ENCODE measurements around the gene VDR.

VDR gene

GRCh38 chr12:47883663-47884195 lies 21.1 kb downstream of the VDR start:
- Histone ChIP-seq H3K9ac (ENCODE audit: low read depth, low read length) (no peak overlapping the region), H3K79me2 (ENCODE audit: insufficient read depth, low read length) (no peaks in the 10 kb centered on the region), H3K4me3 (ENCODE audit: low read depth in 1 of 2, low read length in 2 of 2) (no peak overlapping the region), H3K9me3 (ENCODE audit: insufficient read depth, low read length, severe bottlenecking) (no peaks in the 10 kb centered on the region), H3K27me3 (ENCODE audit: insufficient read depth, low read length, poor library complexity) (peaks cover 3% of the 10 kb centered on the region), H3K4me1 (ENCODE audit: insufficient read depth, low read length) (no peaks in the 10 kb centered on the region), H3K36me3 (ENCODE audit: insufficient read depth, low read length) (no peaks in the 10 kb centered on the region), H2AFZ (ENCODE audit: low read depth, low read length) (no peak overlapping the region), H3K27ac (ENCODE audit: low read length) (no peak overlapping the region), H3K4me2 (ENCODE audit: insufficient read depth, low read length) (no peak overlapping the region), H4K20me1 (ENCODE audit: insufficient read depth, low read length) (no peaks in the 10 kb centered on the region)
- no peak for DNase-seq
- ATAC-seq (ENCODE audit: insufficient read depth, low read depth), result no peak
- no peak for TF ChIP-seq CTCF (IDR thresholded peaks at IDR 0.05; ENCODE audit: borderline replicate concordance, extremely low read depth, low read length, poor library complexity, severe bottlenecking)
- TF ChIP-seq EZH2 (IDR thresholded peaks at IDR 0.05; ENCODE audit: borderline replicate concordance, low read depth, low read length, severe bottlenecking), result no peak

DNA sequence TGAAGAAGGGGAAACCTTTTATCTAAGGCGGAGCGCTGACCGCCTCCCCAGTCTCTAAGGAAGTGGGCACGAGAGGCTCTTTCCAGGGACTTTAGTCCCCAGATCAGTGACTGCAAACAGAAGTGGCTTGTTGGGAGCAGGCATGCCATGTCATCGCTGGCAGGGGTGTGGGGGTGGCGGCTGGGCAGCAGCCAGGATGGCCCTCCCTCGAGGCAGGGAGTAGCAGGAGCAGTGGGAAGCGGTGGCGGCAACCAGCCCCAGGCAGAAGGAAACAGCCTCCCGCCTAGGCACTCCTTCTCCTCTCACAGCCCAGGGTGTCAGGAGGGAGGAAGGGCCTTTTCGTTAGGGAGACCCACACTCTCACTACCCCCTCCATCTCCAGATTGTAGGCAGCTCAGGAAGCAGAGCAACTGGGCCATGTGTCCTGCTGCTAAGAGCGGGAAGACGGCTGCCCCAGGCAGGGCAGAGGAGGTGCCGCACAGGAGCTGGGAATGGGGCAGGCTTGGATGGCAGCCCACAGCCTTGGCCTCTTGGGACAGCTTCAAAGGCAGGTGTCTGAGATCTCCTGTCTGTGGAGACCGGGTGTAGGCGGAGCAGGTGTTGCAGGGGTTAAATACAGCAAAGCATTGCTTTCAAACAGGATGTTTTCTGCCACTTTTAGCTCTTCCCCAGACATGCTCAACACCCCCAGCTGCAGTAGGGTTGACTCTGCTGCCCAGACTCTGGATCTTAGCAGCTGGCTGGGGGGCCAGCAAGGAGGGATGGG lies 21.8 kb downstream of the VDR start:
- no peak for TF ChIP-seq CTCF (IDR thresholded peaks at IDR 0.05; ENCODE audit: borderline replicate concordance, extremely low read depth, low read length, poor library complexity, severe bottlenecking)
- TF ChIP-seq EZH2 (IDR thresholded peaks at IDR 0.05; ENCODE audit: borderline replicate concordance, low read depth, low read length, severe bottlenecking), result no peak
- Histone ChIP-seq H4K20me1 (ENCODE audit: insufficient read depth, low read length) (no peaks in the 10 kb centered on the region), H3K4me3 (ENCODE audit: low read depth in 1 of 2, low read length in 2 of 2) (no peak overlapping the region), H3K9ac (ENCODE audit: low read depth, low read length) (no peak overlapping the region), H3K36me3 (ENCODE audit: insufficient read depth, low read length) (no peaks in the 10 kb centered on the region), H3K9me3 (ENCODE audit: insufficient read depth, low read length, severe bottlenecking) (no peaks in the 10 kb centered on the region), H3K4me1 (ENCODE audit: insufficient read depth, low read length) (no peaks in the 10 kb centered on the region), H2AFZ (ENCODE audit: low read depth, low read length) (no peak overlapping the region), H3K27ac (ENCODE audit: low read length) (no peak overlapping the region), H3K27me3 (ENCODE audit: insufficient read depth, low read length, poor library complexity) (peaks cover 3% of the 10 kb centered on the region), H3K4me2 (ENCODE audit: insufficient read depth, low read length) (no peak overlapping the region), H3K79me2 (ENCODE audit: insufficient read depth, low read length) (no peaks in the 10 kb centered on the region)
- ATAC-seq (ENCODE audit: insufficient read depth, low read depth) (peak; percentile 67), DNase-seq (no peak)

DNA sequence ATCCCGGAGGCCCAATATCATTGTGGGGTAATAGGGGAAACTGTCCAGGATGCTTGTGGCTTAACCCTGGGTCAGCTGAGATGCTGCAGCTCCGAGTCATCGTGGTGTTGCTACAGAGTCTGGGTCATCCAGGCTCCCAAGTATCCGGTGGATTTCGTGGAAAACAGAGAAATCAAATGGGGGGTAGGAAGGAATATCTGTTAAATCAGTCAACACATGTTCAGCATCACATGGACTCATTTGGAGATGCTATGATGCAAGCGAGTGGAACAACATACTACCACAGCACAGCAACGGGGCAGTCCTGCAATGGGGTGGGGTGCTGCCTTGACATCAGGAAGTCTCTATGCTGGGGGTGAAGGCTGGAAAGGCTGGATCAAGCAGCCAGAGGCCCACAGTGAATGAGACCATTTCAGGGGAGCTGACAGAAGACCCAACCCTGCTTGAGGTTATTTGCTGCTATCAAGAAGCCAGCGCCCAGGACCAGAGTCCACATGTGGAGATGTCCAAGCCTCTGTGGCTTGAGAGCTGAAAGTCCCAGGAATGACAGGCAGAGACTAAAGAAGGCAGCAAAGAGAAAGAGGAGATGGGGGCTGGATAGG lies 22.9 kb downstream of the VDR start:
- Histone ChIP-seq H2AFZ (ENCODE audit: low read depth, low read length) (no peak overlapping the region), H3K27ac (ENCODE audit: low read length) (no peak overlapping the region), H3K4me3 (ENCODE audit: low read depth in 1 of 2, low read length in 2 of 2) (no peak overlapping the region), H3K36me3 (ENCODE audit: insufficient read depth, low read length) (no peaks in the 10 kb centered on the region), H3K4me2 (ENCODE audit: insufficient read depth, low read length) (no peak overlapping the region), H3K79me2 (ENCODE audit: insufficient read depth, low read length) (no peaks in the 10 kb centered on the region), H3K27me3 (ENCODE audit: insufficient read depth, low read length, poor library complexity) (peaks cover 3% of the 10 kb centered on the region), H3K4me1 (ENCODE audit: insufficient read depth, low read length) (no peaks in the 10 kb centered on the region), H3K9me3 (ENCODE audit: insufficient read depth, low read length, severe bottlenecking) (no peaks in the 10 kb centered on the region), H4K20me1 (ENCODE audit: insufficient read depth, low read length) (no peaks in the 10 kb centered on the region), H3K9ac (ENCODE audit: low read depth, low read length) (no peak overlapping the region)
- no peak for TF ChIP-seq CTCF (IDR thresholded peaks at IDR 0.05; ENCODE audit: borderline replicate concordance, extremely low read depth, low read length, poor library complexity, severe bottlenecking)
- no peak for TF ChIP-seq EZH2 (IDR thresholded peaks at IDR 0.05; ENCODE audit: borderline replicate concordance, low read depth, low read length, severe bottlenecking)
- DNase-seq, result no peak
- ATAC-seq (ENCODE audit: insufficient read depth, low read depth), result no peak

Data from DND-41 (cell line).